A204.1 (cell line): ENCODE data around the gene PSMG3.

ENCODE experiments used
- FAIRE-seq: peaks from 2 replicates; lab custom pipeline; 2012; peaks lifted over from hg19 to GRCh38; lab: Jason Lieb, UNC

PSMG3 gene

GRCh38 chr7:1579481-1580421, 9.9 kb upstream of the PSMG3 start:
- FAIRE-seq, result no peak

DNA sequence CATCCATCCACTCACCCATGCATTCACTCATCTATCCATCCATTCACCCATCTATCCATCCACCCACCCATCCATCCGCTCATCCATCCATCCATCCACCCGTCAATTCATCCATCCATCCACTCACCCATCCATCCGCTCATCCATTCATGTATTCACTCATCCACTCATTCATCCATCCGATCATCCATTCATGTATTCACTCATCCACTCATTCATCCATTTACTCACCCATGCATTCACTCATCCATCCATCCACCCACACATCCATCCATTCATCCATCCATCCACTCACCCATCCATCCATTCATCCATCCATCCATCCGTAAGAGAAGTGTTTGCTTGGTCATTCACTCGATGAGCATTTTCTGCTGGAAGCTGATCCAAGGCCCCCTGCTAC, 8.7 kb upstream of the PSMG3 start:
- no peak for FAIRE-seq

DNA sequence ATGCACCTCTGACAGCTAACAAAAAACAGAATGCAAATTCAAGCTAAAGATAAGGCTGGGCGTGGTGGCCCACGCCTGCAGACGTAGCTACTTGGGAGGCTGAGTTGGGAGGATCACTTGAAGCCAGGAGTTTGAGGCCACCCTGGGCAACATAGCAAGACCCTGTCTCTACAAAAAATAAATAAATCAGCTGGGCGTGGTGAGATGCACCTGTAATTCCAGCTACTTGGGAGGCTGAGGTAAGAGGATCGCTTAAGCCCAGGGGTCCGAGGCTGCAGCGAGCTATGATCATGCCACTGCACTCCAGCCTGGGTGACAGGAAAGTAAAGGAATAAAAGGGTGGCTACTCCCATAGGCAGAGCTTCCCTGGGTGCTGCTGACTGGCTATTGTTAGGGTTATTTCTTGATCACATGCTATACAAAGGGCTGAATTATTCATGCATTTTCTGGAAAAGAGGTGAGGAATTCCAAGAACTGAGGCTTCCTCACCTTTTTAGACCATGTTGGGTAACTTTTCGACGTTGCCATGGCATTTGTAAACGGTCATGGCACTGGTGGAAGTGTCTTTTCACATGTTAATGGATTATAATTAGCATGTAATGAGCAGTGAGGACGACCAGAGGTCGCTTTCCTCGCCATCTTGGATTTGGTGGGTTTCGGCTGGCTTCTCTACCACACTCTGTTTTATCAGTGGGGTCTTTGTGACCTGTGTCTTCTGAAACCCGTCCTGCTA, 6.9 kb upstream of the PSMG3 start:
- FAIRE-seq, result no peak

GRCh38 chr7:1575809-1576208, 6.0 kb upstream of the PSMG3 start:
- no peak for FAIRE-seq

GRCh38 chr7:1572111-1572822, 2.4 kb upstream of the PSMG3 start:
- no peak for FAIRE-seq

GRCh38 chr7:1569440-1569832, 396 bp downstream of the PSMG3 start:
- no peak for FAIRE-seq

GRCh38 chr7:1569016-1569415, 816 bp downstream of the PSMG3 start:
- FAIRE-seq, result no peak

- no peak for FAIRE-seq
These were observed 1.8 kb downstream of the PSMG3 start for GRCh38 chr7:1567896-1568510.

GRCh38 chr7:1567049-1567771, 2.6 kb downstream of the PSMG3 start:
- peak; percentile 92 for FAIRE-seq

- no peak for FAIRE-seq
These were observed 3.2 kb downstream of the PSMG3 start for GRCh38 chr7:1566687-1567048.

DNA sequence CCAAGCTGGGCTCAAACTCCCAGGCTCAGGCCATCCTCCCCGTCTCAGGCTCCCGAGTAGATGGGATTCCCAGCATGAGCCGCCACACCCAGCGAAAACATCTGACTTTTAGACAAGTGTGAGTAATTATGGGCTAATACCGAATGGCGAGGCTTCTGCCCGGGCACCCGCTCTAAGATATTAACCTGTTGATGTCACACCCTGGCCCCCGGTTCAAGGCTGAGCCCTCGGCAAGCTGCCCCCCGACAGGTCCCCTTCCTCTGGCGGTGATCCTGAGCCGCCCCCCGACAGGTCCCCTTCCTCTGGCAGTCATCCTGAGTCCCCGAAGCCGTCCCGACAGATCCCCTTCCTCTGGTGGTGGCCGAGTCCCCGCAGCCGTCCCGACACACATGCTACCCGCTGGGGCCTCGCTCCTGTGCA, 5.2 kb downstream of the PSMG3 start:
- FAIRE-seq, result no peak

GRCh38 chr7:1563981-1564602, 5.7 kb downstream of the PSMG3 start:
- no peak for FAIRE-seq

GRCh38 chr7:1562597-1563051, 7.2 kb downstream of the PSMG3 start:
- no peak for FAIRE-seq

GRCh38 chr7:1562116-1562515, 7.7 kb downstream of the PSMG3 start:
- FAIRE-seq, result no peak

DNA sequence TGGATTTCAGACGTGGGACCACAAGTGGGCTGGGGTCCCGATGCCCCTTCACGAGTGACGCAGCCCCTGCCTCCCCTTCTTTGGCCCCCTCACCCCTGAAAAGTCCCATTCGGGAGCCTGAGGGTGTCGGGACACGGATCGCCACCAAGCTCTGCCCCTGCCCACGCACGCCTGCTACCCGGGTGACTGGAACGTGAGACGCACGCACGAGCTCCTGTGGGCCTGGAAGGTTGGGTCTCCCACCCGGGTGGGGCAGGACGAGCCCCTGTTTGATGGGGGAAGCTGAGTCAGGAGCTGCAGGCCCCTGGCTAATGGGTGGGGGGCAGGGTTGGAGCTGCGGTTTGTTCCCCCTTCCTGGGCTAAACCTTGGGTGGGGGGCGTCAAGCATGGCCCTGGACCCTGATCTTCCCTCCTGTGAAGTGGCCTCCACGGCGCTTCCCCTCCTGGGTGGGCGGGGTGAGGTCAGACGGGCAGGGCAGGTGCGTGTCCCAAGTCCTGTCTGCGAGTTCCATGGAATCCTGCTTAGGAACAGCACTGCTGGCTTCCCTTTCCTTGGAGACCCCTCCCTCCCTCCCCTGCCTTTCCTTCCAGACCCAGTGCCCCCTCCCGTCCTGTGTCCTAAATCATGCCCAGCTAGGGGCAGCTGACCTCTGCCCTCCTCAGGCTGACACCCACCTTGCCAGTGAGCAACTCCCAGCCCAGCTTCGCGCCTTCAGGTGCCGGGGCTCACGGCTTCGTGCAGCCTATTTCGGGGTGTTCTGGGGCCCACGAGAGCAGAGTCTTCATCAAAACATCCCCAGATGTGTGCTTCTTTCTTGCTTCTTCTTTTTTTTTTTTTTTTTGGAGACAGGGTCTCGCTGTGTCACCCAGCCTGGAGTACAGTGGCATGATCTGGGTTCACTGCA, 8.5 kb downstream of the PSMG3 start:
- no peak for FAIRE-seq

- FAIRE-seq, result no peak
These were observed 9.2 kb downstream of the PSMG3 start for GRCh38 chr7:1560620-1561031.

DNA sequence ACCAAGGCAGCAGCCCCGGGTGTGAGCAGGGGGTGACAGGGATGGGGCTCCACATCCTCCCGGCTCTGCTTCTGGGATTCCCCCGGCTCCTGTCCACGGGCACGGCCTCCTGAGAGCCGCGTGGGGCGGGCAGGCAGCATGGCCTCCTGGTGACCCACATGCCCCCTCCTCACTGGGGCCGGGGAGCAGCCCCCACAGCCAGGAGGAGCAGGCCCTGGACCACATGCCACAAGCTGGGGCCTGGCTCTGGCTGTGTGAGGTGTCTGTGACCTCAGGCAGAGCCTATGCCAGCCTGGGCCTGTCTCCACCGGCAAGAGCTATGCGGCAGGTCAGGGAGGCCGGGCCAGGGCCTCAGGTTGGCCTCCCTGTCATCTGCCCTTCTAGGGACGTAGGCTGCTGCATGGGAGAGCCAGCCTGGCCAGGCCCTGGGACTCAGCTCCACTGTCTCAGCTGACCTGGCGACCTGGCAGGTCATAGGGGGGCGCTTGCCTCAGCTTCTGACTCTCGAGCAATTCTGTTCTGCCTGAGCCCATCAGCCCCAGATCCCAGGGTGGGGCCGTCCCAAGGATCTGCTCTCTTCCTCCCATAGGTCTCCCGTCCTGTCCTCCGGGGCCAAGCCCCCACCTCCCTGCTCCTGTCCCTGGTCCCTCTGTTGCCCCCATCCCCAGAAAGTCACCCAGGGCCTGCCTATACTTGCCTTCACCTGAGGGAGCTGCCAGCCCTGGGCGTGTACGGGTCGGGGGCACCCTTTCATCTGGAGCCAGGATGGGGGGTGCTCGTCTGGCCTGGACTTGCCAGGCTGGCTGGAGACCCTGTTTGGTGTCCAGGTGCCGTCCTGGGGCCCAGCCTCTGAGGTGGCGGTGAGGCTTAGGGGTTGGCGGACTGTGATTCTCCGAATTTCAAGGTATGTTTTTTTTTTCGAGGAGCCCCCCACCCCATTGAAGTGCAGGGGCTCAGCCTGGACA, 9.9 kb downstream of the PSMG3 start:
- FAIRE-seq, result no peak

DNA sequence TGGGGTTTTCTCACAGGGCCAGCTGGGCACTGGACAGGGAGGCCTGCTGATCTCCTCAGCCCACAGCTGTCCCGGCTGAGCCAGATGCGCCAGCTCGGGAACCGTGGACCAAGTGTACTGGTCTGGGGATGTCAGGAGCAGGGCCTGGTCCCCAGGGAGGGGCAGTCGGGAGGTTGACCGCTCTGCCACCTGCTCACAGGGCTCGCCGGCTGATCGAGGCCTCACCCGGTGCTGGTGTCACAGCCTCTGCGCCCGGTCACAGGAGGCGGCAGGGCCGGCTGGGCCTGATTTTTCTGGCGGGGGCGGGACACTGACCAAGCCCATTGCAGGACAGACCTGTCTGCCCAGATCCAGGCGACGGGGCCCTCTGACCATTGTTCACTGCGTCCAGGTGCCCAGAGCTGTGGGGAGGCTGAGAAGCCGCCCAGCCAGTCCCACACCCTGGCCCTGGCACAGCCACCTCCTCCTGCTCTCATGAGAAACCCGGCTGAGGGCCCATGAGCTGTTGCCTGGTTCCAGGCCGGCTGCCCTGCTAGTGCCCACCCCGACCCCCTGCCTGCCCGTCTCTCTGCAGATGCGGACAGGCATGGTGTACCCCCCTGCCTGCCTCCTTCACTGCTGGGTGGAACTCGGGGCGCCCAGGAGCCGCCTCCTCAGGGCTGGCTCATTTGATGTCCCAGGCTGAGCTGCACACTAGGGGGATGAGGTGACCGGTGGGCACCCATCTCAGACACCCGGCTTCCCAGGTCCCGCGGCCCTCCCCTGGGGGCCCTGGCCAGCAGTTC, 10.8 kb downstream of the PSMG3 start:
- no peak for FAIRE-seq
